ENCODE results near the gene ERFL.

The ERFL gene

DNA sequence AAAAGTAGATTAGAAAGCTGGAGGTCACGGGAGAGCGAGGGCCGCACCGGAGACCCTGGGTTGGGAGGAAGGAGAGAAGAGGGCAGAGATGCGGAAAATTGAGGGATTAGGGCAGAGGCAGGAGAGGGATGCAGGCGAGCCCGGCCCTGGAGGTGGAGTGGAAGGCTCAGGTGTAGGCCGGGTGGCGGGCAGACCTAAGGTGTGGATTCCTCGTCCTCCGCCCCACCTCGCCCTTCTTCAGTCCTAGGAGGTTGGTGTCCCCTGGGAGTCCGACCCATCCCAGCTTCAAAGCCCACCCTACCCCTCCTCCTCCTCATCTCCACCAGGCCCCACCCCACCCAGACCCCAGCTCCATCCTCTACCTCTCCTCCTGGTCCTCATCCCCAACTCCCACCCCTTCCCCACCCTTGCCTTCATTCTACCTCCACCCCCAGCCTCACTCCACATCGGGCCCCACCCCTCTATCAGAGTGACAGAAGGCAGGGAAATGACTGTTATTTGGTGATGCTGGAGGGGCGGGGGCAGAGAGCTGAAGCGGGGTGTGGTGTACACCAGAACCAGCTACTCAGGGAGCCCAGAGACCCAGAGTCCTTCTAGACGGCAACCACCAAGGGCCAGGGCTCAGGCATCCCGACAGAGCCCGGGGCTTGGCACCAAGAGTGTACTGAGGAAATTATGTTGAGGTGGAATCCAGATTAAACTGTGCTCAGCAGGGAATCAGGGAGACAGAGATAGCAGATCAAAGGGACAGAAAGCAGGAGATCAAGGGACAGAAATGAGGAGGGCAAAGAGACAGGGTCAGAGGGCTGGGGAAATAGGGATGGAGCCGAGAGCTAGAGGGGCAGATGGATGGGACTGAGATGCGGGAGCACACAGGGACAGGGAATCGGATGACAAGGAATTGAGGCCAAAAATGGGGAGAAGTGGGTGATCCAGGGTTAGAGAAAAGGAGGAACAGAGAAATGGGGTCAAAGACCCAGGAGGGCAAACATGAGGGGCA is 6.4 kb downstream of the ERFL start:
- no peak for ATAC-seq
- TF ChIP-seq ZFP3 (CRISPR knock-in tag; IDR thresholded peaks at IDR 0.05) = no peak
- TF ChIP-seq ISL1 (CRISPR knock-in tag; IDR thresholded peaks at IDR 0.05) = no peak
- TF ChIP-seq SNAI2 (CRISPR knock-in tag; IDR thresholded peaks at IDR 0.05) = no peak
- TF ChIP-seq TCF4 (CRISPR knock-in tag; IDR thresholded peaks at IDR 0.05; ENCODE audit: borderline replicate concordance) = no peak
- no peak for TF ChIP-seq TOX (CRISPR knock-in tag; IDR thresholded peaks at IDR 0.05; ENCODE audit: borderline replicate concordance)
- no peak for TF ChIP-seq BACH2 (CRISPR knock-in tag; IDR thresholded peaks at IDR 0.05; ENCODE audit: borderline replicate concordance)
- no peak for TF ChIP-seq GLIS3 (CRISPR knock-in tag; IDR thresholded peaks at IDR 0.05)
- TF ChIP-seq, protein P1, sequence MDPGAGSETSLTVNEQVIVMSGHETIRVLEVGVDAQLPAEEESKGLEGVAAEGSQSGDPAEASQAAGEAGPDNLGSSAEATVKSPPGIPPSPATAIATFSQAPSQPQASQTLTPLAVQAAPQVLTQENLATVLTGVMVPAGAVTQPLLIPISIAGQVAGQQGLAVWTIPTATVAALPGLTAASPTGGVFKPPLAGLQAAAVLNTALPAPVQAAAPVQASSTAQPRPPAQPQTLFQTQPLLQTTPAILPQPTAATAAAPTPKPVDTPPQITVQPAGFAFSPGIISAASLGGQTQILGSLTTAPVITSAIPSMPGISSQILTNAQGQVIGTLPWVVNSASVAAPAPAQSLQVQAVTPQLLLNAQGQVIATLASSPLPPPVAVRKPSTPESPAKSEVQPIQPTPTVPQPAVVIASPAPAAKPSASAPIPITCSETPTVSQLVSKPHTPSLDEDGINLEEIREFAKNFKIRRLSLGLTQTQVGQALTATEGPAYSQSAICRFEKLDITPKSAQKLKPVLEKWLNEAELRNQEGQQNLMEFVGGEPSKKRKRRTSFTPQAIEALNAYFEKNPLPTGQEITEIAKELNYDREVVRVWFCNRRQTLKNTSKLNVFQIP (CRISPR knock-in tag; IDR thresholded peaks at IDR 0.05; ENCODE audit: borderline replicate concordance, low read depth) = no peak

DNA sequence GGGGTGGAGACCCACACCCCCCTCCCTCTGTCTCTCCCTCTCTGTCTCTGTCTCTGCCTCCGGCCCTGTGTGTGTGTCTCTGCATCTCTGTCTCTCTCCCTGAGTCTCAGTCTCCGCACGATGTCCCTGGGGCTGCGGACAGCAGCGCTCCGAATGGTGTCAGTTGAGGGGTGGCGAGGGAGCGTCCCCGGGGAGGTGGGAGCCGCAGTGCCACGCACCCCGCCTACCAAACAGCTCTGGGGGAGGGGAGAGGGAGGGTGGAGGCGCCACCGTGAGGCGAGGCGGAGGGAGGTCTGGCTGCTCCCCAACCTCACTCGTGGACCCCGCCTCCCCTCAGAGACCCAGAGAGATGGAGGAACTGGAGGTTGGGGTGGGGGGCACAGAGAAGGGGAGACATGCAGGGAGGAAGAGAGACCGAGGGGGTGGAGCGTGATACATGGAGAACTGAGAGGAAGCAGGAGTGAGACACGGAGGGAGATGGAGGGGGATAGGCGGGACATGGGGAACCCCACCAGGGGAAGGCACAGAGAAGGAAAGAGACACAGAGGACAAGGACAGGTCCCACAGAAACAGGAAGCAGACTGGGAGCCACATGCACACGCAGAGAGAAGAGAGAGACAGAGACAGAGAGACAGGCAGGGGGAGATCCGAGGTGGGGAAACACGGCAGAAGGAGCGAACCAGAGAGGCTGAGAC is 7.2 kb downstream of the ERFL start:
- no peak for TF ChIP-seq CSDC2 (CRISPR knock-in tag; IDR thresholded peaks at IDR 0.05)
- TF ChIP-seq ESRRG (CRISPR knock-in tag; IDR thresholded peaks at IDR 0.05) = no peak
- no peak for TF ChIP-seq CREB5 (CRISPR knock-in tag; IDR thresholded peaks at IDR 0.05; ENCODE audit: low read depth)
- TF ChIP-seq TOX (CRISPR knock-in tag; IDR thresholded peaks at IDR 0.05; ENCODE audit: borderline replicate concordance) = no peak
- no peak for TF ChIP-seq ISL1 (CRISPR knock-in tag; IDR thresholded peaks at IDR 0.05)
- no peak for TF ChIP-seq TCF4 (CRISPR knock-in tag; IDR thresholded peaks at IDR 0.05; ENCODE audit: borderline replicate concordance)
- TF ChIP-seq ZNF70 (CRISPR knock-in tag; IDR thresholded peaks at IDR 0.05) = no peak
- TF ChIP-seq OSR1 (CRISPR knock-in tag; IDR thresholded peaks at IDR 0.05) = no peak
- no peak for TF ChIP-seq ZFP3 (CRISPR knock-in tag; IDR thresholded peaks at IDR 0.05)
- TF ChIP-seq ZFP30 (CRISPR knock-in tag; IDR thresholded peaks at IDR 0.05) = no peak
- no peak for TF ChIP-seq ZC3H10 (CRISPR knock-in tag; IDR thresholded peaks at IDR 0.05)
- TF ChIP-seq, protein P1 (CRISPR knock-in tag; IDR thresholded peaks at IDR 0.05; ENCODE audit: borderline replicate concordance, low read depth) = no peak
- TF ChIP-seq RARB (CRISPR knock-in tag; IDR thresholded peaks at IDR 0.05) = no peak
- no peak for TF ChIP-seq ZNF8 (CRISPR knock-in tag; IDR thresholded peaks at IDR 0.05)
- no peak for TF ChIP-seq ARNTL (CRISPR knock-in tag; IDR thresholded peaks at IDR 0.05; ENCODE audit: borderline replicate concordance, low read depth)
- TF ChIP-seq GLIS3 (CRISPR knock-in tag; IDR thresholded peaks at IDR 0.05) = no peak
- ATAC-seq = no peak

DNA sequence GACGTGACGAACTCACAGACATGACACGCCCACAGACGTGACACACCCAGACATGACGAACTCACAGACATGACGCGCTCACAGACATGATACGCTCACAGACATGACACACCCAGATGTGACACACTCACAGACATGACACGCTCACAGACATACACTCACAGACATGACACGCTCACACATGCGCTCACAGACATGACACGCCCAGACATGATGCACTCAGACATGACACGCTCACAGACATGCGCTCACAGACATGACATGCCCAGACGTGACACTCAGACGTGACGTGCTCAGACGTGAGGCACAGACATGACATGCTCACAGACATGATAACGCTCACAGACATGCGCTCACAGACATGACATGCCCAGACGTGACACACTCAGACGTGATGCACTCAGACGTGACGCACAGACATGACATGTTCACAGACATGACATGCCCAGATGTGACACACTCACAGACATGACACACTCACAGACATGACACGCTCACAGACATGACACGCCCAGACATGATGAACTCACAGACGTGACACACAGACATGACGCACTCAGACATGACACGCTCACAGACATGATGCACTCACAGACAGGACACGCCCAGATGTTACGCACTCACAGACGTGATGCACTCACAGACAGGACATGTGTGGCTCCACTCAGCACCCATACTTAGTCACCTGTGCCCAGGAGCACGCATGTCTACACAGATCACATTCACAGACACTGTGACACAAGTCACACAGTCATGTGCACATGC is 8.1 kb downstream of the ERFL start:
- TF ChIP-seq RARB (CRISPR knock-in tag; IDR thresholded peaks at IDR 0.05) = no peak
- no peak for TF ChIP-seq GLIS3 (CRISPR knock-in tag; IDR thresholded peaks at IDR 0.05)
- no peak for ATAC-seq

- TF ChIP-seq TCF4 (CRISPR knock-in tag; IDR thresholded peaks at IDR 0.05; ENCODE audit: borderline replicate concordance) (no peak), ZNF70 (CRISPR knock-in tag; IDR thresholded peaks at IDR 0.05) (no peak), SNAI2 (CRISPR knock-in tag; IDR thresholded peaks at IDR 0.05) (no peak), ESRRG (CRISPR knock-in tag; IDR thresholded peaks at IDR 0.05) (no peak), GLIS3 (CRISPR knock-in tag; IDR thresholded peaks at IDR 0.05) (no peak), PATZ1 (CRISPR knock-in tag; IDR thresholded peaks at IDR 0.05; ENCODE audit: borderline replicate concordance) (no peak), TOX (CRISPR knock-in tag; IDR thresholded peaks at IDR 0.05; ENCODE audit: borderline replicate concordance) (no peak), PPARA (CRISPR knock-in tag; IDR thresholded peaks at IDR 0.05; ENCODE audit: borderline replicate concordance) (no peak), ZNF565 (CRISPR knock-in tag; conservative IDR thresholded peaks at IDR 0.05; ENCODE audit: low read depth) (no peak)
- TF ChIP-seq, protein P1 (CRISPR knock-in tag; IDR thresholded peaks at IDR 0.05; ENCODE audit: borderline replicate concordance, low read depth) = no peak
- ATAC-seq = no peak
Measured at GRCh38 chr19:41918653-41919244, 9.5 kb downstream of the ERFL start.

Data from SK-N-SH treated with all-trans-retinoic acid at 6 μM for 48 hours (cell line).